GM18909 (cell line): Measurements from ENCODE around the gene MIF4GD.
"Not testable (repeated sequence)": the region's sequence is repeated elsewhere in the genome, so short reads cannot be mapped to it uniquely, and the experiment has no call there.

Experiments
- ATAC-seq: cut with Tn5 transposase; IDR thresholded peaks from one replicate; pipeline ENCODE4 v1.9.1; 2021; ENCODE audit warnings: mild to moderate bottlenecking; ENCODE audit not compliant: unreplicated experiment, poor library complexity

The MIF4GD gene, protein sequence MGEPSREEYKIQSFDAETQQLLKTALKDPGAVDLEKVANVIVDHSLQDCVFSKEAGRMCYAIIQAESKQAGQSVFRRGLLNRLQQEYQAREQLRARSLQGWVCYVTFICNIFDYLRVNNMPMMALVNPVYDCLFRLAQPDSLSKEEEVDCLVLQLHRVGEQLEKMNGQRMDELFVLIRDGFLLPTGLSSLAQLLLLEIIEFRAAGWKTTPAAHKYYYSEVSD

DNA sequence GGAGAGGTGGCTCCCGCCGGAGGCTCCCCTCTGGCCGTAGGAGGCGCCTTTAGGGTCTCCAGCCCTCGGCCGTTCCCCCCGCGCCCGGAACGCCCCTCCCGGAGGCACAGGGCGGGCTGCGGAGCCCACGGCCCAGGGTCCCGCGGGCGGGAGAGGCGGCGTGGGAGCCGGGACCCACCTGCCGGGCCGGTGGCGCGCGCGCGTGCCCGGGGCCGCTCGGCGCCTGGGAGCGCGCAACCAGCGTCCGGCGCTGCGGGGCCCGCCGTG lies at the start of gene MIF4GD:
TSS of gene MIF4GD (minus strand) at position 266 of the 267 bp plus-strand sequence. CDS start 1,036 bp downstream, outside the sequence.
- ATAC-seq = peak; percentile 25

- peak; percentile 58 for ATAC-seq
Measured at GRCh38 chr17:75319904-75320691, 49.1 kb upstream of the MIF4GD start.

- ATAC-seq = no peak
Measured at GRCh38 chr17:75318615-75319222, 47.7 kb upstream of the MIF4GD start.

- no peak for ATAC-seq
Measured at GRCh38 chr17:75318211-75318610, 47.2 kb upstream of the MIF4GD start.

GRCh38 chr17:75317671-75318070 lies 46.6 kb upstream of the MIF4GD start:
- no peak for ATAC-seq

GRCh38 chr17:75316253-75316652 lies 45.2 kb upstream of the MIF4GD start:
- no peak for ATAC-seq

DNA sequence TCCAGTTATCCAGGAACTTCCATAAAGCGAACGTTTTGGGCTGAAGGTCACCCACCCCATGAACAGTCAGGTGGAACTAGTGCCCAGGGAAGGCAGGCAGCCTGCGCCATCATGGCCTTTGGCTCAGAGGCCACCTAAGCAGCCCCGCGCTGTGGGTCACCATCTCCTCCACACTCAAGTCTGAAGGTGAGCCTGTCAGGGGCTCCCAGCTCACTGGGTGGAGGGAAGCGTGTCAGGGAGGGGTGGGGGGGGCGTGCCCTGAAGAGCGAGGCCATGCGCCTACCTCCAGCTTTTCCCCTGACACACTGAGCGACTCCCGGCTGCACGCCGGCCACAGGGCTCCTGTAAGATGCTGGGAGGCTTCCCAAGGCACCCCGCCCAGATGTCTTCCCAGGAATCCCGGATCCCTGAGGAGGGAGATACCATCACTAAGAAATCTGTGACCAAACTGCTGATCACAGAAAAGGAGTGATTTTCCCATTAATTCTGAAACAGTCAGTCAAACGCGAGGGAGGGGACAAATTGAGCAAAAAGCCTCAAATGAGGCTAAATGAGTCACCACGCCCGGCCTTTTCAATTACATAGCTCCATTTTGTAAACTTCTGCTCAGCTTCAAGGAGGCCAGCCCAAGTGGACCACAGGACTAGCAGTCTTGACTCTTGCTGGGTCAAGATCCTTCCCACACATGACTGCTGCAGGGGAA lies 44.7 kb upstream of the MIF4GD start:
- no peak for ATAC-seq

- ATAC-seq = no peak
Measured at GRCh38 chr17:75313941-75314551, 43.0 kb upstream of the MIF4GD start.

DNA sequence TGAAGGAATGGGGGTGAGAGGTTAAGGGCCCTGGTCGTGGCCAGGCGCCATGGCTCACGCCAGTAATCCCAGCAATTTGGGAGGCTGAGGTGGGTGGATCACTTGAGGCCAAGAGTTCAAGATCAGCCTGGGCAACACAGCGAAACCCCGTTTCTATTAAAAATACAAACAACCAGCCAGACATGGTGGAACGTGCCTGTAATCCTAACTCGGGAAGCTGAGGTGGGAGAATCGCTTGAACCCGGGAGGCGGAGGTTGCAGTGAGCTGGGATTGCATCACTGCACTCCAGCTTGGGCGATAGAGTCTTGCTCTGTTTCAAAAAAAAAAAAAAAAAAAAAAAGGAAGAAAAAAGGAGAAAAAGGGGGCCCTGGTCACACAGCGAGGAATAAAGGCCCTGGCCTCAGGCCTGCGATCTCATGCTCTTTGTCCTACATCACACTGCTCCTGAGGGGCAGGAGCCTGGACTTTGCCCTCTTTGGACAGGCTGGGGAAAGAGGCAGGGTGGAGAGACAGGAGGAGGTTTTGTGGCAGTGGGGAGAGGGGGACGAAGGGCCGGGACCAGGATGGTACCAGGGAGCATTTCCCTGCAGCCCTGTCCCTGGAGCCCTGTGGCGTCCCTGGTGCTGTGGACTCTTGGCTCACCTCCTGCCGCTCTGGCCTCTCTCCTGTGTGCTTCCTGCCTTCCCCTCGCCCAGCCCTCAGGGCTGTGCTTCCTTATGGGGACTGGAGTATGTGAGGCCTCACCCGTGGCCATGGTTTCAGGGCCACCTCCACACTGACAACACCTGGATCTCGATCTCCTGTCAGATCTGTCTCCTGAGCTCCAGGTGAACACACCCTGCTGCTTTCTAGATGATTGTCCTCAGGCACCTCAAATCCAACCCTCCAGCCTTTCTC lies 38.0 kb upstream of the MIF4GD start:
- ATAC-seq = no peak

DNA sequence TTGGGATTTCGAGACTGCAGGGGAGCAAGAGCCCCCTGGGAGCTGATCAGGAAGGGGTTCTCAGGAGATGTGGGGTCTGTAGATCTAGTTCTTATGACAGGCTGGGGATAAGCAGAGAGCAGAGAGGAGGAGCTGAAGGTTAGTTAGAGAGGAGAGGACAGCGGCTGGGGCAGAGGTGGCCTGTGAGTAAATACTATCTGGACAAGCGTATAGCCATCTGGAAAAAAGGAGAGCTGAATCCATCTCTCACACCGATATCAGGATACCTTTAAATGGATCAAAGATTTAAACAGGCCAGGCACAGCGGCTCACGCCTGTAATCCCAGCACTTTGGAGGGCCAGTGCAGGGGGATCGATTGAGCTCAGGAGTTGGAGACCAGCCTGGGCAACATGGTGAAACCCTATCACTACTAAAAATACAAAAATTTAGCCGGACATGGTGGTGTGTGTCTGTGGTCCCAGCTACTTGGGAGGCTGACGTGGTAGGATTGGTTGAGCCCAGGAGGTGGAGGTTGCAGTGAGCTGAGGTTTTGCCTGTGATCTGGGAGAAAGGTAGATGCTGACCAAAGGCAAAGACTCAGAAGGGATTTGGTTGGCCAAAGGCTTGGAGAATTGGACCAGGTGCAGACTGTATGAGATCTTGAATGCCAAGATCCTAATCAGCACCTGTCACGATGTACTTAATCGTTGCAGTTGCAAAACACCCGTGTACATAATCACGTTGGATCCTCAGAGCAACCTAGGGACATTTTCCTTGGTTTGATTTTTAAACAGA lies 37.1 kb upstream of the MIF4GD start:
- no peak for ATAC-seq

DNA sequence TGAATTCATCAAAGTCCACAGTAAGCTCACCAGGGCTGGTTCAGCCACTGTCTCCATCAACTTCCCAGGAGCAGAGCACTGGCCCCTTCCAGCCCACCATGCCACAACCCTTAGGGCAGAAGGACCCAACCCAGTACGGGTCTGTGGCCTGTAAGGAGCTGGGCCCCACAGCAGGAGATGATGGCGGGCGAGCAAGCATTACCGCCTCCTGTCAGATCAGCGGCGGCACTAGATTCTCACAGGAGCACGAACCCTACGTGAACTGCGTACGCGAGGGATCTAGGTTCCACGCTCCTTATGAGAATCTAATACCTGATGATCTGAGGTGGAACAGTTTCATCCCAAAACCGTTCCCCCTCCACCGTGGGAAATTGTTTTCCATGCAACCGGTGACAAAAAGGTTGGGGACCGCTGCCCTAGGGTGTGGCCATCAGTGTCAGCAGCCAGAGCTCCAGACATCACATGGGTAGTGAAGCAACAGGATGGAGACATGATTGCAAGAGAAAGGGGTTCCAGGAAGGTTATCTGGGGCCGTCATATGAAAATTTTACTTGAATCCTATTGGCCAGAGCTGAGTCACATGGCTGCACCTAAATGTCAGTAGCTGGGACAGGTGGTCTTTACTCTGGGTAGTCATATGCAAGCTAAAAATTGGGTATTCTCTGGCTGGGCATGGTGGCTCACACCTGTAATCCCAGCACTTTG lies 30.6 kb upstream of the MIF4GD start:
- no peak for ATAC-seq

- ATAC-seq = no peak
Measured at GRCh38 chr17:75301049-75301448, 30.0 kb upstream of the MIF4GD start.

DNA sequence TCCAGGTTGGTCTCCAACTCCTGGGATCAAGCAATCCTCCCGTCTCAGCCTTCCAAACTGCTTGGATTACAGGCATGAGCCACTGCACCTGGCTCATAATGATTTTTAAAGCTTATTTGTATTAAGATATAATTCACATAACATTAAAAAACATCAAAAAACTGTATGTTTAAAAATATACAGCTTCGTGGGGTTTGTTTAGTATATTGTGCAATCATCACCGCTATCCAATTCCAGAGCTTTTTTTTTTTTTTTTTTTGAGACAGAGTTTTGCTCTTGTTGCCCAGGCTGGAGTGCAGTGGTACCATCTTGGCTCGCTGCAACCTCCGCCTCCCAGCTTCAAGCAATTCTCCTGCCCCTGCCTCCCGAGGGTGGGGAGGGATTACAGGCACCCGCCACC lies 29.2 kb upstream of the MIF4GD start:
- no peak for ATAC-seq

DNA sequence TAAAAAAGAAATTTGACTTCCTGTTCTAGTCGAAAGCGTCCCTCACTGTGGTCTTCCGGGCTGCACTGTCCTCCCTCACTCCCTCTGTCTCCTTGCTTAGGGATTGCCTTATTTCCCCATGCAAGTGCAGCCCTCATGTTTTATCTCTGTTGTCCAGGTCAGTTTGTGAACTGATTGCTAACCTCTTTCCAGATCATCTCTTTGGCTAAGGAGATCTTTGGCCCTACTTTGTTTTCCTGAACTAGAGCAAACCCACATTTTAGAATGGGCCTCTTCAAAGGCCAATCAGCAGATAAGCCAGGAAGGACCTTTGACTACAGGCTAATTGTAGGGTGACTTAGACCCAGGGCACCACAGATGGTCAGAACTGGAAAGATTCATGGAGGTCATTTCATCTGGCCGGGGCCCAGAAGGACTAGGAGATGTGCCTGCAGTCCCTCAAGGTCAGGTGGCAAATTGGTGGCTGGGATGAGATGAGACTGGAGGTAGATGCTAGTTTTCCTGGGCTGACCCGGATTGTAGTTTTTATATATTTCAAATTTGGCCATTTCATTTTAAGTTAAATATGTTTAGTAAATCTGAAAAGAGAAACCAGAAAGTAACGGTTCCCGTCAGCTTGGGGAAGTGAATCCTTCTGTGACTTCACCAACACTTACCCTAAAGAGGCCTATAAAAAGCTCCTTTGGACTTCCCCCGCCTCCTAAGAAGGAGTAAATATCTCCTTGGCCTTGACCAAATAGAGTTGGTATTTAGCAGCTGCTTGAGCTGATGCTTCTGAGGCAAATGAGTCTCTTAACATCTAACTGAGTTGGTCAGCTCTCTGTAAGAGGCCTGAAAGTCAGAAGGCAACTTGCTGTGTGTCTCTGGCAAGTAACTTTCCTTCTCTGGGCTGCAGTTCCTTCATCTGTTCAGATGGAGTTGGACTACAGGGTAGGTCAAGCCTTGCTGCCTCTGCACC lies 24.4 kb upstream of the MIF4GD start:
- ATAC-seq = peak; percentile 77

- ATAC-seq = not testable (repeated sequence)
Measured at GRCh38 chr17:75292810-75293448, 21.9 kb upstream of the MIF4GD start.

DNA sequence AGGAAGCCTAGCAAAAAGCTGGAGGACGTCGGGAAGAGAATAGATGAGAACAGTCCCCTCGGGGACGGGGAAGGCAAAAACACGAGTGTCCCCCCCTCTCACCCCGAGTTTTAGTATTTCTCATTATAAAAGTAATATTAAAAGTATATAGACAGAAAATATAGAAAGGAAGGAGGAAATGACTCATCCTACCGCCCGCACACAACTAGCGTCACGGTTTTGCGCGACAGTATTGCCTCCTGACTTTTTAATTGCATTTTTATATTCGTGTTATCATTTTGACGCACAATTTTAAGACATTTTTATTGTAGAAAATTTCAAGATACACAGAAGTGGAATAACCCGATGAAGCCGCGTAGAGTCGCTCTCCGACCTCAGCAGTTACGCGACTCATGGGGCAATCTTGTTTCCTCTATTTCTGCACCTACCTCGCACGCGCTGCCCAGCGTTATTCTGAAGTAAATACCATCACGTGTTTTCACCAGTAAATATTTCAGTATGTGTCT lies 18.9 kb upstream of the MIF4GD start:
- ATAC-seq = peak; percentile 27
